ENCODE results near the gene TMEM72. TPM values are rescaled to one million over a fixed set of nuclear protein-coding genes. Genes with fewer than 3 reads are reported as not detected.

The TMEM72 gene
- polyA plus RNA-seq, 3 donors = not detected

GRCh38 chr10:44930904-44931620, 19.9 kb downstream of the TMEM72 start:
- Histone ChIP-seq H3K79me2 (ENCODE audit: insufficient read depth, low read length) (peaks cover 7% of the 10 kb centered on the region), H3K27ac (ENCODE audit: low read depth in 1 of 2, low read length in 2 of 2) (no peak overlapping the region), H3K4me2 (replicated peaks; ENCODE audit: extremely low read depth, low read length, poor library complexity, severe bottlenecking) (no peak overlapping the region), H3K9me3 (replicated peaks in 1 of 2; ENCODE audit: control insufficient read depth in 1 of 2, insufficient read depth in 1 of 2, low read length in 2 of 2) (no peaks in the 10 kb centered on the region), H3K27me3 (ENCODE audit: control insufficient read depth in 2 of 2, insufficient read depth in 2 of 2, low read length in 2 of 2) (no peaks in the 10 kb centered on the region), H3K4me1 (ENCODE audit: control insufficient read depth in 1 of 2, insufficient read depth in 2 of 2, low read length in 2 of 2) (peaks cover 46 to 53% of the 10 kb centered on the region in 2 donors), H3K36me3 (replicated peaks in 1 of 2; ENCODE audit: control insufficient read depth in 1 of 2, insufficient read depth in 2 of 2, low read length in 2 of 2) (no peaks in the 10 kb centered on the region), H4K20me1 (ENCODE audit: insufficient read depth, low read length) (no peaks in the 10 kb centered on the region), H3K4me3 (replicated peaks in 1 of 3; ENCODE audit: low read depth in 2 of 3, low read length in 3 of 3) (no peak overlapping the region), H2AFZ (ENCODE audit: insufficient read depth, low read depth, low read length, poor library complexity, severe bottlenecking) (no peak overlapping the region), H3K9ac (ENCODE audit: insufficient read depth, low read length, poor library complexity, severe bottlenecking) (no peak overlapping the region)
- Mint-ChIP-seq H3K27me3 (ENCODE audit: low read depth in 3 of 3) (peaks cover 0 to 5% (median 0%) of the 10 kb centered on the region in 3 donors), H3K4me1 (peaks cover 33% of the 10 kb centered on the region), H3K9me3 (peaks cover 0 to 2% (median 0%) of the 10 kb centered on the region in 7 donors), H3K36me3 (no peaks in the 10 kb centered on the region), H3K4me3 (no peak overlapping the region), H3K27ac (no peak overlapping the region)
- DNase-seq = no peak
- WGBS (ENCODE audit: insufficient coverage) = 89% methylated on average over 2 of the region's 4 CpGs
- intact Hi-C loops (cut with micrococcal nuclease) = no loop called here
- no peak for TF ChIP-seq CTCF (IDR thresholded peaks at IDR 0.05)

GRCh38 chr10:44931621-44932516, 20.7 kb downstream of the TMEM72 start:
- Mint-ChIP-seq H3K27me3 (ENCODE audit: low read depth in 3 of 3) (peaks cover 0 to 5% (median 0%) of the 10 kb centered on the region in 3 donors), H3K4me3 (no peak overlapping the region), H3K4me1 (peaks cover 41% of the 10 kb centered on the region), H3K27ac (peak overlapping the region in 1 of 7 donors; percentile 63), H3K36me3 (no peaks in the 10 kb centered on the region), H3K9me3 (peaks cover 0 to 3% (median 0%) of the 10 kb centered on the region in 7 donors)
- H3K79me2 ChIP-seq (ENCODE audit: insufficient read depth, low read length) = peaks cover 7% of the 10 kb centered on the region
- H3K4me2 ChIP-seq (replicated peaks; ENCODE audit: extremely low read depth, low read length, poor library complexity, severe bottlenecking) = no peak overlapping the region
- no peak overlapping the region for H3K9ac ChIP-seq (ENCODE audit: insufficient read depth, low read length, poor library complexity, severe bottlenecking)
- no peaks in the 10 kb centered on the region for H4K20me1 ChIP-seq (ENCODE audit: insufficient read depth, low read length)
- no peak overlapping the region for H3K27ac ChIP-seq (ENCODE audit: low read depth in 1 of 2, low read length in 2 of 2)
- no peaks in the 10 kb centered on the region for H3K9me3 ChIP-seq (replicated peaks in 1 of 2; ENCODE audit: control insufficient read depth in 1 of 2, insufficient read depth in 1 of 2, low read length in 2 of 2)
- no peaks in the 10 kb centered on the region for H3K27me3 ChIP-seq (ENCODE audit: control insufficient read depth in 2 of 2, insufficient read depth in 2 of 2, low read length in 2 of 2)
- H3K36me3 ChIP-seq (replicated peaks in 1 of 2; ENCODE audit: control insufficient read depth in 1 of 2, insufficient read depth in 2 of 2, low read length in 2 of 2) = no peaks in the 10 kb centered on the region
- no peak for TF ChIP-seq CTCF (IDR thresholded peaks at IDR 0.05)
- no peak for DNase-seq
- peaks cover 52 to 58% of the 10 kb centered on the region in 2 donors for H3K4me1 ChIP-seq (ENCODE audit: control insufficient read depth in 1 of 2, insufficient read depth in 2 of 2, low read length in 2 of 2)
- no peak overlapping the region for H2AFZ ChIP-seq (ENCODE audit: insufficient read depth, low read depth, low read length, poor library complexity, severe bottlenecking)
- intact Hi-C loops (cut with micrococcal nuclease) = loop anchor here in 1 of 2 donors (2.0 kb wide), 1 partner anchor 43 kb away; no protein-coding TSS in a partner anchor
- H3K4me3 ChIP-seq (replicated peaks in 1 of 3; ENCODE audit: low read depth in 2 of 3, low read length in 3 of 3) = no peak overlapping the region
- WGBS (ENCODE audit: insufficient coverage) = 94% methylated on average over 4 of the region's 10 CpGs

Measured in CD14-positive monocyte (primary cell).